CMK (cell line): ENCODE data around the gene ODAD2.

Experiments
- DNase-seq: peaks from one replicate; pipeline ENCODE4 v3.0.0-alpha.2; 2010; ENCODE audit warnings: low read depth

Gene ODAD2

DNA sequence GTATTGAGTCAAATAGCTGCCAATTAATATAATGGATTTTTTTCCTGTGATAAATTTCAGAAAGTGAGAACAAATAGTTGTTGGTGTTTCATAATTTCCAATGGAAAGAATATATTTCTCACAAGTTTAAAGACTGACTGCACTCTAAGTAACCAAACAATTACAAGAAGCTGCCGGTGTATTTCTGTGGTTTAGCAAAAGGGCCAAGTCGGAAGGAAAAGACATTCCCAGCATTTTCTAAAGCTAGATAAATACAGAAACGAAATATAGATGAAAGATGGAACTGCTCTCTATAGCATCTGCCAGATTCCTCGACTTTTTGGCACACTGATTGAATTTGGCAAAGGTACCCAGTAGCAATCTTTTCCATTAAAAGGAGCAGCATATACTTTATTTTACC is 160.5 kb downstream of the ODAD2 start:
- no peak for DNase-seq

GRCh38 chr10:27834476-27834875 is 164.4 kb downstream of the ODAD2 start:
- DNase-seq = no peak

GRCh38 chr10:27833792-27834191 is 165.1 kb downstream of the ODAD2 start:
- no peak for DNase-seq

- no peak for DNase-seq
Observed at GRCh38 chr10:27832826-27833225, 166.1 kb downstream of the ODAD2 start.

GRCh38 chr10:27826369-27826768 is 172.5 kb downstream of the ODAD2 start:
- no peak for DNase-seq

DNA sequence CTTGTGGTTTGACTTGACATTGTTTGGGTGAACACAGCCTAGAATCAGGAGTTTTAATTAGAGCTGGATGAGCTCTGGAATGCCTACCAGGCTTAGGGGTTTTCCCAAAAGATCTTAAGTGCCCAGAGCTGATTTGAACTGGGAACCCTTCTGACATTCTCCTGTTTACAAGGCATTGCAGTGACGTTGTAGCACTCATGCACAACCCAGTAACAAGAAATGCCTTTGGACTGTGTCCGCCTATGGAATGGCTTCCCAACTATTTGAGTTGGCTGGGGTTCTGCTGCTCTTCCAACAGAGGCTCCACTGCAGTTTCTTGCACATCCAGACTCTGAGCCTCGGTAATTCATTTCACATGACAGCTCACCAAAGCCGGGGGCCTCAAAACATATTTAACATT is 176.6 kb downstream of the ODAD2 start:
- no peak for DNase-seq

DNA sequence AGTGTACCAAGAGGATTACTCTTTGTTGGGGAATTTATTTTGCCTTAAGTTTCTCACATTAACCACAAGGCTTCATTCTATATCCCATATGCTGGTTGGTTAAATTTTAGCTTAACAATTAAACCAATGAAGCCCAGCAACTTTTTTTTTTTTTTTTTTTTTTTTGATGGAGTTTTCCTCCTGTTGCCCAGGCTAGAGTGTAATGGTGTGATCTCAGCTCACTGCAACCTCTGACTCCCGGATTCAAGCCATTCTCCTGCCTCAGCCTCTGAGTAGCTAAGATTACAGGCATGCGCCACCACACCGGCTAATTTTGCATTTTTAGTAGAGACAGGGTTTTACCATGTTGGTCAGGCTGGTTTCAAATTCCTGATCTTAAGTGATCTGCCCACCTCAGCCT is 178.2 kb downstream of the ODAD2 start:
- DNase-seq = no peak

DNA sequence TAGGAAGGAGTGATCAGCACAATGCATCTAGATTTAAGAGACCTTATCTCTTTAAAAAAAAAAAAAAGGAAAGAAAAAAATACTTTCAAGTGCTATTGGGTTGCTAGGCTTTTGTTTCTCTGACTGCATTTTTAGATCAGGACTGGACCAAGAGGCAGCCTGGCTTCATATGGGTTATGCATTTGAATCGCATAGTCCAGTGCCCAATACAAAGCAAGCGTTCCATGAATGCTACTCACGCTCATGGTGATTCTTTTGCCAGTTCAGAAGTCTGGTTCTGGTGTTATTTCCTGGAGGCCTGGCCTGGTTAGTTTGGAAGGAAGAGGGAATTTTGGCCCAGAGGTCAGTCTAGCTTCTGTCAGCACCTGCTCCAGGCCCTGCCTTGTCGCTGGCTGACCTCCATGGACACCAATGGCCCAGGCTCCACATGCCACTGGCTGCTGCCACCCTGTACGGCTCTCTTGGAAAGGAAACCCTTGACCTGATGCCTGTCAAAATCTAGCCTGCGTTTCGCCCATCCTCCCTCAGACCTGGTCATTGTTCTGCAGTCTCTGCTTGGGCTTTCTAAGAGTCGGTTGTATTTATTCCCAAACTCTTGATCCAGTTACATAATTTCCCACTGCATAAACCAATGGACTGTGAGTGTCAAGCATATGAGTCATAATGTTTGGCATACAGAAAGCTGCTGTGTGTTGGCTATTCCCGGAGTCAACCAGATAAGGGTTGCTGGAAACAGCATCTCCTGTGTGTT is 178.9 kb downstream of the ODAD2 start:
- no peak for DNase-seq

GRCh38 chr10:27816320-27816719 is 182.6 kb downstream of the ODAD2 start:
- no peak for DNase-seq

DNA sequence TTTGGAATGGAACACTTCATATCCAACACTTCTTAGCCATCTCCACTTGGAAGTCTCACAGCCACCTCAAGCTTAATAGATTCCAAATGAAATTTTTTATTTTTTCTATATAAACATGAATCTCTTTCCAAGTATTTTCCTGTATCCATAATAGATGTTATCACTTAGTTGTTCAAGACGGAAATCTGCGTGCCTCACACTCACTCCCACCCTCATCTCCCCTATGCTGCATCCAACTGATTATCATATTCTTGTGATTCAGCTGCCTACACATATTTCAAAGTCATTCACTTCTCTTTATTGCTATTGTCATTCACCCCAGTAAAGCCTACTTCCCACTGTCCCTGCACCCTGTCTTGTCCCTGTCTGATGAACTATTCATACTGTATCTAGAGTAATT is 183.0 kb downstream of the ODAD2 start:
- no peak for DNase-seq

- DNase-seq = no peak
Observed at GRCh38 chr10:27815261-27815660, 183.6 kb downstream of the ODAD2 start.

DNA sequence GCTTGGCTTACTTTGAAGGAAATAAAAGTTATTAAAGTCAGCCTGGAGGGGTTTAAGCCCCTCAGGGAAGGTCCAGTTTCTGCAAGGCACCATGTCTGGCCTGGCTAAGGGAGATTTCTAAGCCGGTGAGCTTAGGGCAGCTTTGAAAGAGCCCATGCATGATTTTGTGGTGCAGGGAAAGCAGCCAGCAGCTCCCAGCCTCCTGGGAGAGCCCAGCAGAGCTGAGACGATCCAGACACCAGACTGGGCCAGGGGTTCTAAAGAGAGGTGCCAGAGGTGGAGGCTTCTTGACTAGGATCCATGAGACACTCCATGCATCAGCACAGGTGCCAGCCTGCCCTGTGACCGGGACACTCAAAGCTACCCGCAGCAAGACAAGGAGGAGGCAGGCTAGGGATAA is 193.7 kb downstream of the ODAD2 start:
- no peak for DNase-seq

DNA sequence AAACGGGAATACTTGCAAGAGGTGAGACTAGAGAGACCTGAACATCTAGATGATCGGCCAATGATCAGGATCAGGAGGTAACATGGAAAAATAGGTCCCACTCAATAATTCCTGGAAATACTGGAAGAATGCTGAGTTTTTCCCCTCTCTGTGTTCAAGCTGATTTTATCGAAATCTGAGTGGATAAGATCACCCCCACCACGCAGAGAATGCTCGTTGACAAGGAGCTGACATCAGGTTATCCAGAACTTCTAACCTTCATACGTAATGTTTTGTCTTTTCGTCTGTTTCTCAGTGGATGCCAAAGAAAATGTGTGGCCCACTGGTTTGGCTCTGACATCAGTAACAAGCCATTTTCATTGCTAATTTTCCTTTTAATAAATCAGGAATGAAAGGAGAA is 194.7 kb downstream of the ODAD2 start:
- DNase-seq = no peak

DNA sequence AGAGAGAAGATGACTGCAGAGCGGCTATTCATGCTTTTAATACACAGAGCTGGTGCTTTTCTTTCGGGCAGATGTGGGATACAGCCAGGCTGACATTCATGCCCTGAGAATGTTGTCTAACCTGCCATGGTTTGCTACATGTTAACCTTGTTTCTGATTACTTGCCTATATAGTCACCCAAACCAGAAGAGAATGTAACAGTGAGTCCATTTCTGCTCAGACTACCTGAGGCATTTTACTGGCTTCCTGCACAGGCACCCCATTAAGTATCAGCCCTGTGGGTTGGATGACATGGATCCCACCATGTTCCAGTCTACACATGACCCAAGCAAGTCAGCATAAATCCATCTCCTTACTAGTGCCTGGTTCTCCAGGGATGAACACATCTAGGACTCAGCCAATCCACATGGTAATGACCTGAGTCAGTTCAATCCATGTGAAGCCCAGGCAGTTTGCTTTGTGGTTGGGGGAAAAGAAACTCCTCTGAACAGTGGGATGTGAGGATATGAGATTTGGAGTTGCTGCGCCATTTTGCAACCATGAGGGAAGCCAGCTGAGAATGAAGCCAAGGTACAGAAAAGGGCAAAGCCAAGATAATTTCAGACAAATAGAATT is 197.6 kb downstream of the ODAD2 start:
- DNase-seq = no peak

GRCh38 chr10:27799046-27799445 is 199.8 kb downstream of the ODAD2 start:
- no peak for DNase-seq

GRCh38 chr10:27794157-27794556 is 204.7 kb downstream of the ODAD2 start:
- no peak for DNase-seq

DNA sequence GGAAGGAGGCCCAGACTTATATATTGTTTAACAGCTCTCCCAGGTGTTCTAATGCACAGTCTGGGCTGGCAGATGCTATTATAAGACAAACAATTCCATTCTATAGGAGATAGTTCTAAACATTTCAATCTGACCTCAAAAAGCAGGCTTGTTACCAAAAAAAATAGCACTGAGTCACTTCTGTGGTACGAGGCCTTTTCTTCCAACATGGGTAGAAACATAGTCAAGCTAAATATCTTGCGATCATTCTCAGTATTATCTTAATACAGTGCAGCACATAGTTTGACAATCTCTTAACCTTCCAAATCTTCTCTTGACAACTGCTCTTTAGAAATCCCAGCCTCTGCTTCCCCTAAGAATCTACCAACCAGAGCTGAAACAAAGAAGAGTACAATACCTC is 206.7 kb downstream of the ODAD2 start:
- DNase-seq = no peak

DNA sequence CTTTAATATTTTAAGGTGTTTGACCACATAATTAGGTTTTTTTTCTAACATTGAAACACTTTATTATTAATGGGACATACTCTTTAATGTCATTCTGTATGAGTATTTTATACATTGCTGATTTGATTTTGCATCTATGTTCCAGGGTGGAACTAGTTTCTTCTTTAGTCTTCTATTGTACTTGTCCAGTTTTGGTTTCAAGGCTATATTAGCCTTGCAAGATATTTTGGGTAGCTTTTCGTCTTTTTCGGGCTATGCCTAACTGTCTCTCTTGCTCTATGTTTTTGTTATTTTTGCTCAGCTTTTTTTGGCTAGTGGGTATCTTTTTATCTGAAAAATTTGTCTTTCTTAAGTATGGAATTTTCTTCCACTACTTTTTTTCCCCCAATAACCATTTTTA is 214.6 kb downstream of the ODAD2 start:
- DNase-seq = no peak

DNA sequence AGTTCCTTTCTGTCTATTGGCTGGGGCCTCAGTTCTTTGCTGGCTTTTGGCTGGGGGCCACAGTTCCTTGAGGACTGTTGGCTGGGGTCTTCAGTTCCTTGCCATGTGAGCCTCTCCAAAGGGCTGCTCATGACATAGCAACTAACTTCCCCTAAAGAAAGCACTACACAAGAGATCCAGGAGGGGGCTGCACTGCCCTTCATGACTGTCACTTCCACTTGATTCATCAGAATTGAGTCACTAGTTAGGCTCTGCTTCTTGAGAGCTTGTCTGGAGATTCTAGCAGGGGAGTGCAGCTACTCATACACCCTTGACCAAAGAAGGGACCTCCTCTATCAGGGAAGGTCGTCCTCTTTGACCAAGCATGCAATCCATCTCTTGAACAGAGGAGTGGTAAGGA is 215.2 kb downstream of the ODAD2 start:
- no peak for DNase-seq

GRCh38 chr10:27779462-27780015 is 219.3 kb downstream of the ODAD2 start:
- no peak for DNase-seq

DNA sequence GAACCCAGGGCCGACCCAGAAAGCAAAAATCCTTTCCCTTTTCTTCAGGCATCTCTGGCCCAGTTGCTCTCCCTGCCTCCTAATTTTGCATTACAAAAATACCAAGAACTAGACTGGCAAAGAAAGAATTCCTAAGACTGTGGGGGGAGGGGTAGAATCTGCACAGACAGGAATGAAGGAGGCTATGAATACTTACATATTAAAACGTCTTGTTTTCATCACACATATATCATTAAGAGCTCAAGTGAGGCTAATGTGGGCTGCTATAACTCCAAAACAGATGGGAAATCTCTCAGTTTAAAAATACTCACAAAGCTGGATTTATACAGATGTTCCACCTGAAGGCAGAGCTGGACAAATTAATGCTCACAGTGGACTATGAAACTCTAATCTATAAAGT is 224.0 kb downstream of the ODAD2 start:
- no peak for DNase-seq

GRCh38 chr10:27771231-27771630 is 227.6 kb downstream of the ODAD2 start:
- DNase-seq = no peak

DNA sequence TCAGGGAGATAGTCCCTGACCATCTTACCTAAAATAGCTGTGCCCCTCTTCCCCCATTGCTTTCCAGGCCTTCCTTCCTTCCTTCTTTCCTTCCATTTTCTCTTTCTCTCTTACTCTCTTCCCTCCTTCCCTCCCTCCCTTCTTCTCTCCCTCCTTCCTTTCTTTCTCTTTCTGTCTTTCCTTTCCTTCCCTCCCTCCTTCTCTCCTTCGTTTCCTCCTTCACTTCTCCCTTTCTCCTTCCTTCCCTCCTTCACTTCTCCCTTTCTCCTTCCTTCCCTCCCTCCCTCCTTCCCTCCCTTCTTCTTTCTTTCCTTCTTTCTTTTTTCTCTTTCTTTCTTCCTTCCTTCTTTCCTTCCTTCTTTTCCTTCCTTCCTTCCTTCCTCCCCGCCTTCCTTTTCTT is 228.7 kb downstream of the ODAD2 start:
- no peak for DNase-seq
